Left lung (tissue), 10 donors: ENCODE results near the gene DNAJA2. TPM values are rescaled to one million over a fixed set of nuclear protein-coding genes. Genes with fewer than 3 reads are reported as not detected.
"Not testable (repeated sequence)": the region's sequence is repeated elsewhere in the genome, so short reads cannot be mapped to it uniquely, and the experiment has no call there.

Source experiments
- ATAC-seq: fragments of 200-7000 bp; cut with Tn5 transposase; one replicate; pipeline ENCODE4 v1.9.1; 2020; ENCODE audit warnings: moderate library complexity
- DNase-seq, 4 donors: peaks; one replicate each; pipeline ENCODE4 v3.0.0-alpha.2; 2013 to 2020
- H3K27ac ChIP-seq, 2 donors: fragments of 200-600 bp; sonication (generic) in 1 of 2; one replicate each; pipeline versions ENCODE4 v1.5.0 to v1.8.0; 2020 to 2021
- H3K27me3 ChIP-seq, 2 donors: fragments of 200-600 bp; sonication (generic) in 1 of 2; one replicate each; pipeline versions ENCODE4 v1.5.0 to v1.8.0; 2020 to 2021
- H3K36me3 ChIP-seq, 2 donors: fragments of 200-600 bp; sonication (generic) in 1 of 2; one replicate each; pipeline versions ENCODE4 v1.5.0 to v1.8.0; 2020 to 2021
- H3K4me1 ChIP-seq, 2 donors: fragments of 200-600 bp; one replicate each; pipeline ENCODE4 v1.8.0; 2021
- H3K4me3 ChIP-seq, 2 donors: fragments of 200-600 bp; sonication (generic) in 1 of 2; one replicate each; pipeline versions ENCODE4 v1.5.0 to v1.8.0; 2020 to 2021; ENCODE audit warnings: mild to moderate bottlenecking in 1 of 2
- H3K9me3 ChIP-seq, 2 donors: fragments of 200-600 bp; sonication (generic) in 1 of 2; one replicate each; pipeline versions ENCODE4 v1.5.0 to v1.8.0; 2020 to 2021
- intact Hi-C, 2 donors: fragments of 100-400 bp; cut with DNase I; formaldehyde crosslinking; loops; one replicate each; pipeline versions ENCODE4 v1.11.2 to v1.14.2; 2022
- polyA plus RNA-seq, 6 donors: library from polyadenylated mRNA; unstranded; fragments of 120-200 nt; gene quantifications; one replicate each; pipeline ENCODE4 v1.2.1, GENCODE V29; 2013; ENCODE audit not compliant: insufficient read length in 6 of 6
- total RNA-seq, 2 donors: library from RNA; stranded (reverse); fragmentation: NEBNext Ultra II Directional; extraction: Animal tissue kit (Norgen Biotek cat#: 25700); gene quantifications; one replicate each; pipeline ENCODE4 v1.2.1, GENCODE V29; 2021
- TF ChIP-seq, protein P1 (sequence below), 2 donors: fragments of 200-600 bp; sonication (generic) in 1 of 2; IDR thresholded peaks; one replicate each; pipeline versions ENCODE4 v1.5.0 to v1.8.0; 2021; ENCODE audit warnings: antibody characterized with exemption in 2 of 2
- donor health status: DM: no; HTN: yes; CAD: no.
- donor health status: DM: no; HTN: no; CAD: no.

Gene DNAJA2
- total and polyA plus RNA-seq, 8 donors = 41.8 to 71.4 (median 67.2) TPM

DNA sequence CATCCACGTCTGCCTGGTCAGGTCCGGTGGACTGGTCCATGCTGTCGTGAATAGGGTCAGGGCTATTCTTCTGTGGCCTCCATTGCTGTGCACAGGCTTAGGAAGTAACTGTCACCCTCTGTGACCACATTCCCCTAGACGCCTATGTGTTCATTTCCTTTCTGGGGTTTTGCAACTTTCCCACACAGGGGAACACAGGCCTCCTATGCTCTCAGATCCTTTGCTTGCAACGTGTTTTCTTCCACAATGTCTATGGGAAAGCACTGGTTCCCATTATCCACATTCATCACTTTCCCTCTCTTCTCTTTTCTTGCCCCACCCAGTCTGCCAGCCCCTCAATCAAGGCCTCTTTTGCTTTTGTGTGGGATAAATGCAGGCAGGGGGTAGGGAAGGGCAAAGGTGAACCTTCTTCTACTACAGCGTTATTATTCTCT lies 43.2 kb upstream of the DNAJA2 start:
- H3K27me3 ChIP-seq = no peaks in the 10 kb centered on the region
- intact Hi-C loops = no loop called here
- no peaks in the 10 kb centered on the region for H3K9me3 ChIP-seq
- ATAC-seq = peak; percentile 79
- peak overlapping the region in 1 of 2 donors; percentile 81 for H3K27ac ChIP-seq
- no peak for DNase-seq
- H3K4me1 ChIP-seq = peaks cover 0 to 26% of the 10 kb centered on the region in 2 donors
- H3K36me3 ChIP-seq = no peaks in the 10 kb centered on the region
- no peak overlapping the region for H3K4me3 ChIP-seq
- TF ChIP-seq, protein P1, sequence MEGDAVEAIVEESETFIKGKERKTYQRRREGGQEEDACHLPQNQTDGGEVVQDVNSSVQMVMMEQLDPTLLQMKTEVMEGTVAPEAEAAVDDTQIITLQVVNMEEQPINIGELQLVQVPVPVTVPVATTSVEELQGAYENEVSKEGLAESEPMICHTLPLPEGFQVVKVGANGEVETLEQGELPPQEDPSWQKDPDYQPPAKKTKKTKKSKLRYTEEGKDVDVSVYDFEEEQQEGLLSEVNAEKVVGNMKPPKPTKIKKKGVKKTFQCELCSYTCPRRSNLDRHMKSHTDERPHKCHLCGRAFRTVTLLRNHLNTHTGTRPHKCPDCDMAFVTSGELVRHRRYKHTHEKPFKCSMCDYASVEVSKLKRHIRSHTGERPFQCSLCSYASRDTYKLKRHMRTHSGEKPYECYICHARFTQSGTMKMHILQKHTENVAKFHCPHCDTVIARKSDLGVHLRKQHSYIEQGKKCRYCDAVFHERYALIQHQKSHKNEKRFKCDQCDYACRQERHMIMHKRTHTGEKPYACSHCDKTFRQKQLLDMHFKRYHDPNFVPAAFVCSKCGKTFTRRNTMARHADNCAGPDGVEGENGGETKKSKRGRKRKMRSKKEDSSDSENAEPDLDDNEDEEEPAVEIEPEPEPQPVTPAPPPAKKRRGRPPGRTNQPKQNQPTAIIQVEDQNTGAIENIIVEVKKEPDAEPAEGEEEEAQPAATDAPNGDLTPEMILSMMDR (IDR thresholded peaks at IDR 0.05) = no peak

DNA sequence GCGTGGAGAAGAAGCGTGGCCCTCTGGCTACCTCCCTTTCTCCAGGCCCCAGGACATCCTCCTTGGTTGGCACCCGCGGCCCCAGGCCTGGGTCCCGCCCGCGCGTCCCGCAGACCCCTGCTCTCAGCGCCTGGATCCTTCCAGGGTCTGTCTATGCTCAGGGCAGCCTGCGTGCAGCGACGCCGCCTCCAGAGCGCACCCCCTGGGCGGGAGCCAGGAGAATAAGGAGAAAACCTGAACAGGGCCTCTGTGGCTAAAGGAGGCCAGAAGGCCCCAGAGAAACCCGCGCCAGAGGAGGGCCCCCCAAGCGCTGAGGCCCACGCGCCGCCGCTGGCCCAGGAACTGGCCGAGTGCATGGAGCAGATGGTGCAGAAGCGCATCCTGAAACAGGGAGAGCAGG lies 40.4 kb upstream of the DNAJA2 start:
- TF ChIP-seq, protein P1 (IDR thresholded peaks at IDR 0.05) = no peak
- DNase-seq (no peak), ATAC-seq (no peak)
- intact Hi-C loops = no loop called here
- no peak overlapping the region for H3K4me3 ChIP-seq
- H3K27ac ChIP-seq = no peak overlapping the region
- H3K9me3 ChIP-seq = no peaks in the 10 kb centered on the region
- peaks cover 0 to 26% of the 10 kb centered on the region in 2 donors for H3K4me1 ChIP-seq
- H3K36me3 ChIP-seq = no peaks in the 10 kb centered on the region
- no peaks in the 10 kb centered on the region for H3K27me3 ChIP-seq

DNA sequence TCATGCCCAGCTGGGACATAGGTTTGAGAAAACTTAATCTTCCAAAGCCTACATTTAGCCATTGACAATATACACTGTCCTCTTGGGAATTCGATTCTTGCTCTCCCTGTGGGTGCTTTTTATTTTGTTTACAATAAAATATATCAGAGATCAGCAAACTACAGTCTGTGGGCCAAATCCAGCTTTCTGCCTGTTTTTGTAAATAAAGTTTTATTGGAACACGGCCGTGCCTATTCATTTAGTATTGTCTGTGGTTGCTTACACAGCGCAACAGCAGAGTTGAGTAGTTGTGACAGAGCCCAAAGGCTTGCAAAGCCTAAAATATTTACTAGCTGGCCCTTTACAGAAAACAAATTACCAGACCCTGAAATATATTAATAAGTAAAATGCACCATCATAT lies 39.7 kb upstream of the DNAJA2 start:
- H3K4me3 ChIP-seq = no peak overlapping the region
- DNase-seq = no peak
- intact Hi-C loops = no loop called here
- no peaks in the 10 kb centered on the region for H3K36me3 ChIP-seq
- no peaks in the 10 kb centered on the region for H3K9me3 ChIP-seq
- no peak for ATAC-seq
- no peaks in the 10 kb centered on the region for H3K27me3 ChIP-seq
- no peak overlapping the region for H3K27ac ChIP-seq
- TF ChIP-seq, protein P1 (IDR thresholded peaks at IDR 0.05) = no peak
- peaks cover 0 to 23% of the 10 kb centered on the region in 2 donors for H3K4me1 ChIP-seq

DNA sequence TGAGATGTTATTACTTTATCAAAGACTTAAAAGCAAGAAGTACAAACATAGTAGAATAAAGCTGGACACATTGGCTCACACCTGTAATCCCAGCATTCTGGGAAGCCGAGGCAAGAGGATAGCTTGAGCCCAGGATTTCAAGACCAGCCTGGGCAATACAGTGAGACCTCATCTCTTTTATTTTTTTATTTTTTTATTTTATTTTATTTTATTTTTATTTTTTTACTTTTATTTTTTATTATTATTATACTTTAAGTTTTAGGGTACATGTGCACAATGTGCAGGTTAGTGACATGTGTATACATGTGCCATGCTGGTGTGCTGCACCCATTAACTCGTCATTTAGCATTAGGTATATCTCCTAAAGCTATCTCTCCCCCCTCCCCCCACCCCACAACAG lies 37.3 kb upstream of the DNAJA2 start:
- H3K4me1 ChIP-seq, DNase-seq, H3K4me3 ChIP-seq, ATAC-seq, H3K27me3 ChIP-seq, H3K27ac ChIP-seq, H3K36me3 ChIP-seq, intact Hi-C loops, H3K9me3 ChIP-seq: not testable (repeated sequence)

DNA sequence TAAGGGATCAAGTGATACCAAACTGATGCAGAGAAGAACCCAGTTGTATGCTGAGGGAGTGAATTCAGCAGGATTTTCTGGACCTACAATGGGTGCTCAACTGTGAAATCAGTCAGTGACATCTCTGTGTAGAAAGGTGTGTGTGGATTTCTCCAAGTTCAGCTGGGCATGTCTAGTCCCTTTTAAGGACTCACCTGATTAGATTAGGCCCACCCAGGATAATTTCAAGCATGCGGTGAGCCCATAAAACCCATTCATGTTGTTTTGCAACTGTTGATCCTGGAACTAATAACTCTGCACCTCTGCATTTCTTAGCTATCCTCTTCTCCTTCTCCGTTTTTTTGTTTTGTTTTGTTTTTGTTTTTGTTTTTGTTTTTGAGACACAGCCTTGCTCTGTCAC lies 35.1 kb upstream of the DNAJA2 start:
- H3K4me1 ChIP-seq = no peaks in the 10 kb centered on the region
- DNase-seq (no peak), ATAC-seq (no peak)
- H3K4me3 ChIP-seq = no peak overlapping the region
- TF ChIP-seq, protein P1 (IDR thresholded peaks at IDR 0.05) = no peak
- no peaks in the 10 kb centered on the region for H3K36me3 ChIP-seq
- no peaks in the 10 kb centered on the region for H3K9me3 ChIP-seq
- intact Hi-C loops = no loop called here
- no peak overlapping the region for H3K27ac ChIP-seq
- H3K27me3 ChIP-seq = no peaks in the 10 kb centered on the region

DNA sequence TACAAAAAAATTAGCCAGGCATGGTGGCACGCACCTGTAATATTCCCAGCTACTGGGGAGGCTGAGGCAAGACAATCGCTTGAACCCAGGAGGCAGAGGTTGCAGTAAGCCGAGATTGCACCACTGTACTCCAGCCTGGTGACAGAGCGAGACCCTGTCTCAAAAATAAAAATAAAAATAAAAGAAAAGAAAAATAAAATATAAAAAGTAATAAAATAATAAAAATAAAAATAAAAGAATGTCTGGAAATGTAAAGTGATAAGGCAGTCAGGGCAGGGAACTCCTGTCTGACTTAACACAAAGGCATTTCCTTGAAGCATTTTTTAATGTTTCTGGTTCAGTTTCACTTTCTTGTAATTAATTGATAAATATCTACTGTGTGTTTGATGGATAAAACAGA lies 34.7 kb upstream of the DNAJA2 start:
- no peak for ATAC-seq
- no peaks in the 10 kb centered on the region for H3K9me3 ChIP-seq
- intact Hi-C loops = no loop called here

More for the DNA sequence above, 34.7 kb upstream of the DNAJA2 start:
- Histone ChIP-seq H3K4me3 (no peak overlapping the region), H3K27me3 (no peaks in the 10 kb centered on the region), H3K27ac (no peak overlapping the region), H3K36me3 (no peaks in the 10 kb centered on the region), H3K4me1 (no peaks in the 10 kb centered on the region)
- DNase-seq = no peak
- TF ChIP-seq, protein P1 (IDR thresholded peaks at IDR 0.05) = no peak
